ENCODE results near the gene MCAT.

The MCAT gene, protein sequence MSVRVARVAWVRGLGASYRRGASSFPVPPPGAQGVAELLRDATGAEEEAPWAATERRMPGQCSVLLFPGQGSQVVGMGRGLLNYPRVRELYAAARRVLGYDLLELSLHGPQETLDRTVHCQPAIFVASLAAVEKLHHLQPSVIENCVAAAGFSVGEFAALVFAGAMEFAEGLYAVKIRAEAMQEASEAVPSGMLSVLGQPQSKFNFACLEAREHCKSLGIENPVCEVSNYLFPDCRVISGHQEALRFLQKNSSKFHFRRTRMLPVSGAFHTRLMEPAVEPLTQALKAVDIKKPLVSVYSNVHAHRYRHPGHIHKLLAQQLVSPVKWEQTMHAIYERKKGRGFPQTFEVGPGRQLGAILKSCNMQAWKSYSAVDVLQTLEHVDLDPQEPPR

GRCh38 chr22:43142880-43143562, at the start of gene MCAT:
Gene MCAT (minus strand): TSS chr22:43143398. CDS start chr22:43143348, 50 bp downstream.
- in situ Hi-C loops (cut with HindIII; ENCODE audit: low sequenced_read_pairs), result no loop called here
- peak; percentile 24 for DNase-seq (ENCODE audit: low read depth)
- peak within 1 kb of the TSS; percentile 92 for H3K4me3 ChIP-seq (ENCODE audit: low read depth, low read length)
- TF ChIP-seq, protein P1, sequence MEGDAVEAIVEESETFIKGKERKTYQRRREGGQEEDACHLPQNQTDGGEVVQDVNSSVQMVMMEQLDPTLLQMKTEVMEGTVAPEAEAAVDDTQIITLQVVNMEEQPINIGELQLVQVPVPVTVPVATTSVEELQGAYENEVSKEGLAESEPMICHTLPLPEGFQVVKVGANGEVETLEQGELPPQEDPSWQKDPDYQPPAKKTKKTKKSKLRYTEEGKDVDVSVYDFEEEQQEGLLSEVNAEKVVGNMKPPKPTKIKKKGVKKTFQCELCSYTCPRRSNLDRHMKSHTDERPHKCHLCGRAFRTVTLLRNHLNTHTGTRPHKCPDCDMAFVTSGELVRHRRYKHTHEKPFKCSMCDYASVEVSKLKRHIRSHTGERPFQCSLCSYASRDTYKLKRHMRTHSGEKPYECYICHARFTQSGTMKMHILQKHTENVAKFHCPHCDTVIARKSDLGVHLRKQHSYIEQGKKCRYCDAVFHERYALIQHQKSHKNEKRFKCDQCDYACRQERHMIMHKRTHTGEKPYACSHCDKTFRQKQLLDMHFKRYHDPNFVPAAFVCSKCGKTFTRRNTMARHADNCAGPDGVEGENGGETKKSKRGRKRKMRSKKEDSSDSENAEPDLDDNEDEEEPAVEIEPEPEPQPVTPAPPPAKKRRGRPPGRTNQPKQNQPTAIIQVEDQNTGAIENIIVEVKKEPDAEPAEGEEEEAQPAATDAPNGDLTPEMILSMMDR (IDR thresholded peaks at IDR 0.05; ENCODE audit: low read depth, low read length, missing control alignments), result no peak

DNA sequence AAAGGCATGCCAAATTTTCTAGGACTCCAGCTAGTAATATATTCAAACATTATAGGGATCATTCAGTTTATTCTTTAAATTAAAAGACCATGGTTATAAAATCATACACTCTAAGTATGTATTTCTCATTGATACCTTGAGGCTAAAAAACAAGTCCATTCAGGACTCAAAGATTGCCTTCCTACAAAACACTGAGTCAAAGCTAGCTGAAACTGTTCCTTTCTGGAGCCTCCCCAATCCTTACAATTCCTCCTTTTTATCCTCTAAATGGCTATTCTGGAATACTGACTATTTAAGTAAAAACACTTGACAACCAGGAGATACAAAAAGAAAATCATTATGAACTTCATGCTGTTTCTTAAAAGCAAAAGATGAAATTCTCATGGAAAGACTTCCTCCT, 48.6 kb upstream of the MCAT start:
- in situ Hi-C loops (cut with HindIII; ENCODE audit: low sequenced_read_pairs), result no loop called here
- no peak overlapping the region for H3K4me3 ChIP-seq (ENCODE audit: low read depth, low read length)
- TF ChIP-seq, protein P1 (IDR thresholded peaks at IDR 0.05; ENCODE audit: low read depth, low read length, missing control alignments), result no peak
- no peak for DNase-seq (ENCODE audit: low read depth)

DNA sequence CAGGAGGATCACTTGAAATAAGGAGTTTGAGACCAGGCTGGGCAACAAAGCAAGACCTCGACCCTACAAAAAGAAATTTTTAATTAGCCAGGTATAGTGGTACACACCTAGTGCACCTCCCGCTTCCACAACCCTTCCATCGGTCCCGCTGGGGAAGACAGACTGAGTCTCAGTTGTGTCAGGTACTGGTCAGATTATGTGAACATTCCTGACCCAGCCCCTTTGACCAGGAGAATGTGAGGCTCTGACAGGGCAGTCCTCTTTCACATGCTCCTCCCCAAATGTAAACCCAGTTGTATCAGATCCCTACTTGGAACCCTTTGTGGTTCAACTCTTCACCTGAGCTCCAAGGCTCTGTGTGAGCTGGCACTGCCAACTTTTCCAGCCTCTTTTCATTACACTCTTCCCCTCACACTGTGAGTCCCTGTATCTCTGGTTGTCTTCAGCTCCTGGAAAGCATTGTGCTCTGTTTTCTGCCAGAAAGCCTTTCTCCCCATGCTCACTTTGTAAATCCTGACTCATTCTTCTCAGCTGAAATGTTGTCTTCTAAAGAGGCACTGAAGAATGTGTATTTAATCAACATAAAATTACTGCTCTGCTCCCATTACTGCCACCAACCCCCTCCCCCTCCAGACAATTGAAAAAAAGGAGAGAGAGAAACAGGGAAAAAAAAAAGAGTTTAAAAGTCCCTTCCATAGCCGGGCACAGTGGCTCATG, 45.8 kb upstream of the MCAT start:
- H3K4me3 ChIP-seq (ENCODE audit: low read depth, low read length), result no peak overlapping the region
- in situ Hi-C loops (cut with HindIII; ENCODE audit: low sequenced_read_pairs), result no loop called here
- DNase-seq (ENCODE audit: low read depth), result no peak
- TF ChIP-seq, protein P1 (IDR thresholded peaks at IDR 0.05; ENCODE audit: low read depth, low read length, missing control alignments), result no peak

GRCh38 chr22:43187171-43188099, 44.2 kb upstream of the MCAT start:
- DNase-seq (ENCODE audit: low read depth), result peak; percentile 79
- in situ Hi-C loops (cut with HindIII; ENCODE audit: low sequenced_read_pairs), result no loop called here
- TF ChIP-seq, protein P1 (IDR thresholded peaks at IDR 0.05; ENCODE audit: low read depth, low read length, missing control alignments), result peak; percentile 51
- H3K4me3 ChIP-seq (ENCODE audit: low read depth, low read length), result peak overlapping the region; percentile 45

DNA sequence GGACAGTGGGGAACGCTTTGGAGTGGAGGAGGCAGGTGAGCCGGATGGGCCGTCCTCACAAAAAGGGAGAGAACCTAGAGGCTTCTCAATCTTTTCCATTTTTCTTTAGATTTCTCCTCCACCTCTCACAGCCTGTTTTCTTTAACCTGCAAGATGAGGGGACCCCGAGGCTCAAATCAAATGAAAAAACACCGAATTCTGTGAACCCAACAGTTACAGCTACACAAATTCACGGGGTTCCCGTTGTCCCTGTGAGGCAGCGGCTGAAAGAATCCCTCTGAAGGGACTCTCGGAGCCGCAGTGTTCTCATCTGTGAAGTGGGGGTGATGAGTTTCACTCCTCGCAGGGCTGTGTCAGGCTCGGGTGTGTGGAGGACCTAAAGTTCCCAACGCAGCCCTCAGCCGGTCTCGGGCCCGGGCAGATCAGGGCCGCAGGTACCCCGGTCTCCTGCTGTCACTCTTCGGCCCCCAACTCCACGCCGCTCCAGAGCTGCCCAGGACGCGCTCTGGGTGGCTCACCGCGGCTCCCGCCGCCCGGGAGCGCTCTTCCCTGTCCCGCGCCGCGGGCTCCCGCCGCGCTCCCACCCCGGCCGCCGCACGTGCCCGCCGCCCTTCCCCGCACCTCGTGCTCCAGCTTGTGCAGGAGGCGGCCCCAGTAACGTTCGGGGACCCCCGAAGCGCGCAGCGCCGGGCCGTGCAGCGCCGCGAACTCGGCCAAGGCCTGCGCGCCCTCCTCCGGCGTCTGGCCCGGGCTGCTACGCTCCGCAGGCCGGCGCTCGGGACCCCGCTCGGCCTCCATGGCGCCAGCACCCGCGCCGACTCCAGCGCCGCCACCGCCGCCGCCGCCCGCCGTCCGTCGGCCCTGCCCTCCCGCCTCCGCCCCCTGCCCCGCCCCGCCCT, 43.3 kb upstream of the MCAT start, which contains the start of gene TTLL12:
TSS of gene TTLL12 (minus strand) at position 863 of the 899 bp plus-strand sequence. CDS start at position 798, 65 bp downstream.
- in situ Hi-C loops (cut with HindIII; ENCODE audit: low sequenced_read_pairs), result no loop called here
- peak within 1 kb of the TSS; percentile 59 for H3K4me3 ChIP-seq (ENCODE audit: low read depth, low read length)
- TF ChIP-seq, protein P1 (IDR thresholded peaks at IDR 0.05; ENCODE audit: low read depth, low read length, missing control alignments), result no peak
- no peak for DNase-seq (ENCODE audit: low read depth)

Data from astrocyte of the cerebellum (primary cell).